ENCODE data around the gene ZNHIT6. TPM values are rescaled to one million over a fixed set of nuclear protein-coding genes. Genes with fewer than 3 reads are reported as not detected.

Gene ZNHIT6
- total RNA-seq (10 to 100 TPM; 35.5 to 37.5 TPM), polyA plus RNA-seq (17.5 TPM)

- peaks cover 15 to 26% (median 19%) of the 10 kb centered on the region in 3 donors for H3K36me3 Mint-ChIP-seq
- DNase-seq: peak; percentile 77 to 92 (median 88)
- no peaks in the 10 kb centered on the region for H3K9me3 Mint-ChIP-seq
- peaks cover 0 to 31% (median 25%) of the 10 kb centered on the region in 3 donors for H3K4me1 Mint-ChIP-seq
- no peak within 1 kb of the TSS for H3K27ac Mint-ChIP-seq
- H3K9me3 ChIP-seq (ENCODE audit: low read length): no peaks in the 10 kb centered on the region
- H3K27ac ChIP-seq (ENCODE audit: low read depth, low read length): peak within 1 kb of the TSS; percentile 72
- H3K36me3 ChIP-seq (ENCODE audit: insufficient read depth, low read length): peaks cover 2% of the 10 kb centered on the region
- H3K4me3 ChIP-seq (ENCODE audit: low read length): peak within 1 kb of the TSS; percentile 93
- no peaks in the 10 kb centered on the region for H3K27me3 Mint-ChIP-seq
- POLR2A ChIA-PET: interaction anchor here (0.6 to 1.3 kb wide), 3 partner anchors 8 to 1621 kb away, joined by 3 to 4 read pairs (median 3); no protein-coding TSS in a partner anchor
- CTCF ChIA-PET: interaction anchor here (0.6 to 1.5 kb wide), 5 partner anchors 10 to 32 kb away, joined by 3 to 4 read pairs (median 3); no protein-coding TSS in a partner anchor
- no peak within 1 kb of the TSS for H3K4me3 Mint-ChIP-seq
- H3K4me1 ChIP-seq (ENCODE audit: insufficient read depth, low read length): peaks cover 20% of the 10 kb centered on the region
- no peaks in the 10 kb centered on the region for H3K27me3 ChIP-seq (ENCODE audit: insufficient read depth, low read length, poor library complexity, severe bottlenecking)
Observed at GRCh38 chr1:85707990-85708828, at the start of gene ZNHIT6. ZNHIT6 (minus strand) TSS chr1:85708433; CDS start chr1:85708284, 149 bp downstream.

GRCh38 chr1:85756864-85757263, 48.6 kb upstream of the ZNHIT6 start:
- peaks cover 0 to 3% of the 10 kb centered on the region in 2 donors for H3K27me3 Mint-ChIP-seq
- H3K27ac Mint-ChIP-seq: no peak overlapping the region
- no peaks in the 10 kb centered on the region for H3K36me3 ChIP-seq (ENCODE audit: insufficient read depth, low read length)
- ChIA-PET POLR2A (no interaction called here), CTCF (no interaction called here)
- no peak overlapping the region for H3K4me3 ChIP-seq (ENCODE audit: low read length)
- no peak overlapping the region for H3K27ac ChIP-seq (ENCODE audit: low read depth, low read length)
- no peak for DNase-seq
- no peaks in the 10 kb centered on the region for H3K4me1 ChIP-seq (ENCODE audit: insufficient read depth, low read length)
- no peaks in the 10 kb centered on the region for H3K4me1 Mint-ChIP-seq
- H3K9me3 ChIP-seq (ENCODE audit: low read length): no peaks in the 10 kb centered on the region
- no peaks in the 10 kb centered on the region for H3K27me3 ChIP-seq (ENCODE audit: insufficient read depth, low read length, poor library complexity, severe bottlenecking)
- peaks cover 0 to 14% (median 6%) of the 10 kb centered on the region in 5 donors for H3K9me3 Mint-ChIP-seq
- no peak overlapping the region for H3K4me3 Mint-ChIP-seq
- H3K36me3 Mint-ChIP-seq: no peaks in the 10 kb centered on the region

- H3K4me3 Mint-ChIP-seq: no peak overlapping the region
- H3K4me3 ChIP-seq (ENCODE audit: low read length): no peak overlapping the region
- peaks cover 9 to 16% of the 10 kb centered on the region in 2 donors for H3K27me3 Mint-ChIP-seq
- no peaks in the 10 kb centered on the region for H3K4me1 Mint-ChIP-seq
- H3K9me3 Mint-ChIP-seq: peaks cover 0 to 4% (median 0%) of the 10 kb centered on the region in 5 donors
- CTCF ChIA-PET: no interaction called here
- H3K9me3 ChIP-seq (ENCODE audit: low read length): no peaks in the 10 kb centered on the region
- no peak overlapping the region for H3K27ac ChIP-seq (ENCODE audit: low read depth, low read length)
- POLR2A ChIA-PET: no interaction called here
- no peaks in the 10 kb centered on the region for H3K4me1 ChIP-seq (ENCODE audit: insufficient read depth, low read length)
- H3K27ac Mint-ChIP-seq: no peak overlapping the region
- H3K27me3 ChIP-seq (ENCODE audit: insufficient read depth, low read length, poor library complexity, severe bottlenecking): no peaks in the 10 kb centered on the region
- no peaks in the 10 kb centered on the region for H3K36me3 ChIP-seq (ENCODE audit: insufficient read depth, low read length)
- H3K36me3 Mint-ChIP-seq: peaks cover 0 to 3% (median 0%) of the 10 kb centered on the region in 3 donors
- no peak for DNase-seq
Observed at GRCh38 chr1:85748120-85748519, 39.9 kb upstream of the ZNHIT6 start.

DNA sequence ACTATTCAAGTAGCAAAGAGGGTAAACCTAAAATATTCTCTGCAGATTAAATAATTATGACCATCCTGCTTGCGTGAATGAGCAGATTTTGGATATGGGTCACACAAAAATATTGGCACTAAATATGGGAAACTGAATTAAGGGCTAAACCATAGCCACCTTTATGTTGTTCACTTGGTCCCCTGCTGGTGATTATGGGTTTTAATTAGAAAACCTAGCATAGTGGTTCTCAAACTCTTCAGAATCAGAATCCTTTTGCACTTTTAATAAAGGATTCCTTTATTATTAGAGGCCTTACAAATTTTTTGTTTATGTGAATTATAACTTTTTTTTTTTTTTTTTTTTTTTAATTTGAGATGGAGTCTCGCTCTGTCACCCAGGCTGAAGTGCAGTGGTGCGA, 38.5 kb upstream of the ZNHIT6 start:
- H3K9me3 ChIP-seq (ENCODE audit: low read length): no peaks in the 10 kb centered on the region
- no peak overlapping the region for H3K27ac ChIP-seq (ENCODE audit: low read depth, low read length)
- ChIA-PET POLR2A (no interaction called here), CTCF (no interaction called here)
- no peaks in the 10 kb centered on the region for H3K36me3 ChIP-seq (ENCODE audit: insufficient read depth, low read length)
- no peak for DNase-seq
- no peaks in the 10 kb centered on the region for H3K27me3 ChIP-seq (ENCODE audit: insufficient read depth, low read length, poor library complexity, severe bottlenecking)
- no peaks in the 10 kb centered on the region for H3K4me1 Mint-ChIP-seq
- no peaks in the 10 kb centered on the region for H3K4me1 ChIP-seq (ENCODE audit: insufficient read depth, low read length)
- peaks cover 0 to 4% (median 0%) of the 10 kb centered on the region in 5 donors for H3K9me3 Mint-ChIP-seq
- H3K36me3 Mint-ChIP-seq: peaks cover 0 to 3% (median 0%) of the 10 kb centered on the region in 3 donors
- peaks cover 9 to 26% of the 10 kb centered on the region in 2 donors for H3K27me3 Mint-ChIP-seq
- no peak overlapping the region for H3K4me3 ChIP-seq (ENCODE audit: low read length)
- H3K27ac Mint-ChIP-seq: no peak overlapping the region
- H3K4me3 Mint-ChIP-seq: no peak overlapping the region

GRCh38 chr1:85743814-85744213, 35.6 kb upstream of the ZNHIT6 start:
- Mint-ChIP-seq H3K36me3 (peaks cover 0 to 3% (median 0%) of the 10 kb centered on the region in 3 donors), H3K27ac (no peak overlapping the region), H3K4me3 (no peak overlapping the region), H3K9me3 (peaks cover 0 to 4% (median 0%) of the 10 kb centered on the region in 5 donors), H3K27me3 (peaks cover 9 to 29% of the 10 kb centered on the region in 2 donors), H3K4me1 (no peaks in the 10 kb centered on the region)
- Histone ChIP-seq H3K4me1 (ENCODE audit: insufficient read depth, low read length) (no peaks in the 10 kb centered on the region), H3K27me3 (ENCODE audit: insufficient read depth, low read length, poor library complexity, severe bottlenecking) (no peaks in the 10 kb centered on the region), H3K36me3 (ENCODE audit: insufficient read depth, low read length) (no peaks in the 10 kb centered on the region), H3K9me3 (ENCODE audit: low read length) (no peaks in the 10 kb centered on the region), H3K4me3 (ENCODE audit: low read length) (no peak overlapping the region), H3K27ac (ENCODE audit: low read depth, low read length) (no peak overlapping the region)
- POLR2A ChIA-PET: no interaction called here
- no peak for DNase-seq
- CTCF ChIA-PET: no interaction called here

GRCh38 chr1:85734931-85735330, 26.7 kb upstream of the ZNHIT6 start:
- Histone ChIP-seq H3K9me3 (ENCODE audit: low read length) (no peaks in the 10 kb centered on the region), H3K4me3 (ENCODE audit: low read length) (no peak overlapping the region), H3K27ac (ENCODE audit: low read depth, low read length) (no peak overlapping the region), H3K27me3 (ENCODE audit: insufficient read depth, low read length, poor library complexity, severe bottlenecking) (peaks cover 4% of the 10 kb centered on the region), H3K4me1 (ENCODE audit: insufficient read depth, low read length) (no peaks in the 10 kb centered on the region), H3K36me3 (ENCODE audit: insufficient read depth, low read length) (no peaks in the 10 kb centered on the region)
- no peak for DNase-seq
- no peaks in the 10 kb centered on the region for H3K9me3 Mint-ChIP-seq
- ChIA-PET POLR2A (no interaction called here), CTCF (no interaction called here)
- H3K4me3 Mint-ChIP-seq: no peak overlapping the region
- peaks cover 3 to 15% of the 10 kb centered on the region in 2 donors for H3K27me3 Mint-ChIP-seq
- H3K36me3 Mint-ChIP-seq: no peaks in the 10 kb centered on the region
- no peaks in the 10 kb centered on the region for H3K4me1 Mint-ChIP-seq
- H3K27ac Mint-ChIP-seq: no peak overlapping the region

GRCh38 chr1:85718678-85719340, 10.6 kb upstream of the ZNHIT6 start:
- no peak for DNase-seq
- Mint-ChIP-seq H3K27me3 (peaks cover 10 to 38% of the 10 kb centered on the region in 2 donors), H3K9me3 (peaks cover 18 to 29% (median 23%) of the 10 kb centered on the region in 5 donors), H3K36me3 (peaks cover 0 to 18% (median 0%) of the 10 kb centered on the region in 3 donors), H3K27ac (no peak overlapping the region), H3K4me1 (peaks cover 0 to 4% (median 0%) of the 10 kb centered on the region in 3 donors), H3K4me3 (no peak overlapping the region)
- no peak overlapping the region for H3K4me3 ChIP-seq (ENCODE audit: low read length)
- H3K27me3 ChIP-seq (ENCODE audit: insufficient read depth, low read length, poor library complexity, severe bottlenecking): peaks cover 1% of the 10 kb centered on the region
- peaks cover under 1% of the 10 kb centered on the region for H3K36me3 ChIP-seq (ENCODE audit: insufficient read depth, low read length)
- POLR2A ChIA-PET: no interaction called here
- H3K9me3 ChIP-seq (ENCODE audit: low read length): no peaks in the 10 kb centered on the region
- no peaks in the 10 kb centered on the region for H3K4me1 ChIP-seq (ENCODE audit: insufficient read depth, low read length)
- H3K27ac ChIP-seq (ENCODE audit: low read depth, low read length): no peak overlapping the region
- CTCF ChIA-PET: interaction anchor here (0.7 kb wide), 1 partner anchor 10 kb away, joined by 3 read pairs; no protein-coding TSS in a partner anchor

Measured in CD8-positive, alpha-beta memory T cell (primary cell).